ENCODE data around the gene ESRRG.

The ESRRG gene

DNA sequence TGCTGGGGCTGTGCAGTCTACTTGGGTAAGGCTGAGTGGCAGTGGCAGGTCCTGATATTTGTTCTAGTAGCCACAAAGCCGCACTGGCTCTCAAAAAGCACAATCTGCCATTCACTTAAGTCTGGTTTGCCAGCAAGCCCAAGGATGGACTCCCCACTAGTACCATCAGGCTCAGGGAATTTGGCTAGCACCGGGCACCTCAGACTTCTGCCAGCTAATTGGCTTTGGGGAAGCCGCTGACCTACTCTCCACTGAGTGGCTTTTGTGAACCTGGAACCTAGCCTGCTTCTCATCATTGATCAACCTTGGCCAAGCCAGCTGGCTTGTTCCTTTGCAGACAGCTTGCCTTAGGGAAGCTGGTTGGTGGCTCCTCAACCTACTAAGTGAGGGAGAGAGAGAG, 83.1 kb downstream of the ESRRG start:
- no peak for ATAC-seq
- TF ChIP-seq, protein P1, sequence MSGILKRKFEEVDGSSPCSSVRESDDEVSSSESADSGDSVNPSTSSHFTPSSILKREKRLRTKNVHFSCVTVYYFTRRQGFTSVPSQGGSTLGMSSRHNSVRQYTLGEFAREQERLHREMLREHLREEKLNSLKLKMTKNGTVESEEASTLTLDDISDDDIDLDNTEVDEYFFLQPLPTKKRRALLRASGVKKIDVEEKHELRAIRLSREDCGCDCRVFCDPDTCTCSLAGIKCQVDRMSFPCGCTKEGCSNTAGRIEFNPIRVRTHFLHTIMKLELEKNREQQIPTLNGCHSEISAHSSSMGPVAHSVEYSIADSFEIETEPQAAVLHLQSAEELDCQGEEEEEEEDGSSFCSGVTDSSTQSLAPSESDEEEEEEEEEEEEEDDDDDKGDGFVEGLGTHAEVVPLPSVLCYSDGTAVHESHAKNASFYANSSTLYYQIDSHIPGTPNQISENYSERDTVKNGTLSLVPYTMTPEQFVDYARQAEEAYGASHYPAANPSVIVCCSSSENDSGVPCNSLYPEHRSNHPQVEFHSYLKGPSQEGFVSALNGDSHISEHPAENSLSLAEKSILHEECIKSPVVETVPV (CRISPR knock-in tag; IDR thresholded peaks at IDR 0.05): no peak
- TF ChIP-seq CSDC2 (CRISPR knock-in tag; IDR thresholded peaks at IDR 0.05) (no peak), ZNF565 (CRISPR knock-in tag; conservative IDR thresholded peaks at IDR 0.05; ENCODE audit: low read depth) (no peak)

DNA sequence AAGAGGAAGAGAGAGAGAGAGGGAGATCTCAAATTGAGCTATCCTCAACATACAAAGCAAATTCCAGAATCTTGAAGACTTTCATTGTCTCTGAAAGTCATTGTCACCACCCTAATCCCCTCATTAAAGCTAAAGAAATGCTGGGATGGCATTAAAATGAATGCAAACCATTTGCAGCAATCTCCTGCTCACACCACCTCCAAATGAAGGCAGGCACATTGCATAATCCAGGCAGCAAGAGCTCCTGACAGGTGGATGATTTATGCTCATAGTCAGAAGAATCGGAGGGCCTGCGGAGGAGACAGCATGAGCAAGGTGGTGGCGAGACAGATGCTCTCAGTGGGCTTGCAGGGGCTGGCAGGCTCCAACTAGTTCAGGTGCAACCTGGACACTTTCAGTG, 90.2 kb downstream of the ESRRG start:
- TF ChIP-seq, protein P1 (CRISPR knock-in tag; IDR thresholded peaks at IDR 0.05): no peak
- no peak for TF ChIP-seq ESRRG (CRISPR knock-in tag; IDR thresholded peaks at IDR 0.05)
- no peak for TF ChIP-seq ZNF70 (CRISPR knock-in tag; IDR thresholded peaks at IDR 0.05)
- TF ChIP-seq TCF4 (CRISPR knock-in tag; IDR thresholded peaks at IDR 0.05; ENCODE audit: borderline replicate concordance): no peak
- TF ChIP-seq ZFP3 (CRISPR knock-in tag; IDR thresholded peaks at IDR 0.05): no peak
- no peak for TF ChIP-seq TOX (CRISPR knock-in tag; IDR thresholded peaks at IDR 0.05; ENCODE audit: borderline replicate concordance)
- TF ChIP-seq, protein P2, sequence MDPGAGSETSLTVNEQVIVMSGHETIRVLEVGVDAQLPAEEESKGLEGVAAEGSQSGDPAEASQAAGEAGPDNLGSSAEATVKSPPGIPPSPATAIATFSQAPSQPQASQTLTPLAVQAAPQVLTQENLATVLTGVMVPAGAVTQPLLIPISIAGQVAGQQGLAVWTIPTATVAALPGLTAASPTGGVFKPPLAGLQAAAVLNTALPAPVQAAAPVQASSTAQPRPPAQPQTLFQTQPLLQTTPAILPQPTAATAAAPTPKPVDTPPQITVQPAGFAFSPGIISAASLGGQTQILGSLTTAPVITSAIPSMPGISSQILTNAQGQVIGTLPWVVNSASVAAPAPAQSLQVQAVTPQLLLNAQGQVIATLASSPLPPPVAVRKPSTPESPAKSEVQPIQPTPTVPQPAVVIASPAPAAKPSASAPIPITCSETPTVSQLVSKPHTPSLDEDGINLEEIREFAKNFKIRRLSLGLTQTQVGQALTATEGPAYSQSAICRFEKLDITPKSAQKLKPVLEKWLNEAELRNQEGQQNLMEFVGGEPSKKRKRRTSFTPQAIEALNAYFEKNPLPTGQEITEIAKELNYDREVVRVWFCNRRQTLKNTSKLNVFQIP (CRISPR knock-in tag; IDR thresholded peaks at IDR 0.05; ENCODE audit: borderline replicate concordance, low read depth): no peak
- no peak for TF ChIP-seq ZFP30 (CRISPR knock-in tag; IDR thresholded peaks at IDR 0.05)
- TF ChIP-seq, protein P3, sequence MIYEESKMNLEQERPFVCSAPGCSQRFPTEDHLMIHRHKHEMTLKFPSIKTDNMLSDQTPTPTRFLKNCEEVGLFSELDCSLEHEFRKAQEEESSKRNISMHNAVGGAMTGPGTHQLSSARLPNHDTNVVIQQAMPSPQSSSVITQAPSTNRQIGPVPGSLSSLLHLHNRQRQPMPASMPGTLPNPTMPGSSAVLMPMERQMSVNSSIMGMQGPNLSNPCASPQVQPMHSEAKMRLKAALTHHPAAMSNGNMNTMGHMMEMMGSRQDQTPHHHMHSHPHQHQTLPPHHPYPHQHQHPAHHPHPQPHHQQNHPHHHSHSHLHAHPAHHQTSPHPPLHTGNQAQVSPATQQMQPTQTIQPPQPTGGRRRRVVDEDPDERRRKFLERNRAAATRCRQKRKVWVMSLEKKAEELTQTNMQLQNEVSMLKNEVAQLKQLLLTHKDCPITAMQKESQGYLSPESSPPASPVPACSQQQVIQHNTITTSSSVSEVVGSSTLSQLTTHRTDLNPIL (CRISPR knock-in tag; IDR thresholded peaks at IDR 0.05; ENCODE audit: low read depth): no peak
- TF ChIP-seq, protein P4, sequence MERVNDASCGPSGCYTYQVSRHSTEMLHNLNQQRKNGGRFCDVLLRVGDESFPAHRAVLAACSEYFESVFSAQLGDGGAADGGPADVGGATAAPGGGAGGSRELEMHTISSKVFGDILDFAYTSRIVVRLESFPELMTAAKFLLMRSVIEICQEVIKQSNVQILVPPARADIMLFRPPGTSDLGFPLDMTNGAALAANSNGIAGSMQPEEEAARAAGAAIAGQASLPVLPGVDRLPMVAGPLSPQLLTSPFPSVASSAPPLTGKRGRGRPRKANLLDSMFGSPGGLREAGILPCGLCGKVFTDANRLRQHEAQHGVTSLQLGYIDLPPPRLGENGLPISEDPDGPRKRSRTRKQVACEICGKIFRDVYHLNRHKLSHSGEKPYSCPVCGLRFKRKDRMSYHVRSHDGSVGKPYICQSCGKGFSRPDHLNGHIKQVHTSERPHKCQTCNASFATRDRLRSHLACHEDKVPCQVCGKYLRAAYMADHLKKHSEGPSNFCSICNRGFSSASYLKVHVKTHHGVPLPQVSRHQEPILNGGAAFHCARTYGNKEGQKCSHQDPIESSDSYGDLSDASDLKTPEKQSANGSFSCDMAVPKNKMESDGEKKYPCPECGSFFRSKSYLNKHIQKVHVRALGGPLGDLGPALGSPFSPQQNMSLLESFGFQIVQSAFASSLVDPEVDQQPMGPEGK (CRISPR knock-in tag; IDR thresholded peaks at IDR 0.05; ENCODE audit: borderline replicate concordance): no peak
- TF ChIP-seq ISL1 (CRISPR knock-in tag; IDR thresholded peaks at IDR 0.05): no peak
- no peak for TF ChIP-seq GLIS3 (CRISPR knock-in tag; IDR thresholded peaks at IDR 0.05)
- no peak for TF ChIP-seq RARB (CRISPR knock-in tag; IDR thresholded peaks at IDR 0.05)
- no peak for TF ChIP-seq CSDC2 (CRISPR knock-in tag; IDR thresholded peaks at IDR 0.05)
- no peak for TF ChIP-seq OSR1 (CRISPR knock-in tag; IDR thresholded peaks at IDR 0.05)
- no peak for TF ChIP-seq SNAI2 (CRISPR knock-in tag; IDR thresholded peaks at IDR 0.05)
- ATAC-seq: no peak

DNA sequence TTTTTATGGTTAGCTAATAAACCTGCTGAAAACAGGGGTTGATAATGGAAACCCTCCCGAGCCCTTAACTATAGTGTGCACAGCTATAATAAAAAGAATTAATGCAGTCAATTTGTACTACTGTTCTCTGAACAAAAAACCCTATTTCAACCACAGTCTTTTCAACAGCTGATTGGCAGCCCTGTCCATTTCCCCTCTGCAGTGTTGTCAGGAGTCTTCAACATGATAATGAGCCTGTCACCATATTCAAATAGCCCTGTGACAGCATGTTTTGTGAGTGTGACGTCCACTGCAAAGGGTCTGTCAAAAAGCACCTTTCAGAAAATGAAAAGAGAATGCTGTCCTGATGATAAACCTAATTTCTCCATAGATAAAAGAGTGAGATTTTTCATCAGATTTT, 92.7 kb downstream of the ESRRG start:
- TF ChIP-seq TOX (CRISPR knock-in tag; IDR thresholded peaks at IDR 0.05; ENCODE audit: borderline replicate concordance) (no peak), TCF4 (CRISPR knock-in tag; IDR thresholded peaks at IDR 0.05; ENCODE audit: borderline replicate concordance) (no peak), ZFP3 (CRISPR knock-in tag; IDR thresholded peaks at IDR 0.05) (no peak), ZNF565 (CRISPR knock-in tag; conservative IDR thresholded peaks at IDR 0.05; ENCODE audit: low read depth) (no peak), ARNTL (CRISPR knock-in tag; IDR thresholded peaks at IDR 0.05; ENCODE audit: borderline replicate concordance, low read depth) (no peak), SNAI2 (CRISPR knock-in tag; IDR thresholded peaks at IDR 0.05) (no peak), ZNF70 (CRISPR knock-in tag; IDR thresholded peaks at IDR 0.05) (no peak), OSR1 (CRISPR knock-in tag; IDR thresholded peaks at IDR 0.05) (no peak), ZC3H10 (CRISPR knock-in tag; IDR thresholded peaks at IDR 0.05) (no peak), ZFP30 (CRISPR knock-in tag; IDR thresholded peaks at IDR 0.05) (no peak), RARB (CRISPR knock-in tag; IDR thresholded peaks at IDR 0.05) (no peak), GLIS3 (CRISPR knock-in tag; IDR thresholded peaks at IDR 0.05) (no peak)
- TF ChIP-seq, protein P1 (CRISPR knock-in tag; IDR thresholded peaks at IDR 0.05): no peak
- TF ChIP-seq, protein P4 (CRISPR knock-in tag; IDR thresholded peaks at IDR 0.05; ENCODE audit: borderline replicate concordance): no peak
- ATAC-seq: no peak

Measured in SK-N-SH treated with all-trans-retinoic acid at 6 μM for 48 hours (cell line).